Osteoblast (primary cell): ENCODE results near the gene TM2D1. TPM values are rescaled to one million over a fixed set of nuclear protein-coding genes. Genes with fewer than 3 reads are reported as not detected.
"Not testable (repeated sequence)": the region's sequence is repeated elsewhere in the genome, so short reads cannot be mapped to it uniquely, and the experiment has no call there.

Experiments
- DNase-seq: peaks from one replicate; pipeline ENCODE4 v3.0.0; 2011; ENCODE audit warnings: low spot score, mixed read lengths; ENCODE audit not compliant: insufficient read length; ENCODE audit errors: missing footprints
- H2AFZ ChIP-seq: 2 replicates; pipeline ENCODE4 v1.6.0; 2011; ENCODE audit warnings: mild to moderate bottlenecking, low read length
- H3K27ac ChIP-seq: 2 replicates; pipeline ENCODE4 v1.5.1; 2011; ENCODE audit warnings: mild to moderate bottlenecking, low read depth, low read length, moderate library complexity
- H3K27me3 ChIP-seq: 2 replicates; pipeline ENCODE4 v1.6.0; 2012; ENCODE audit warnings: mild to moderate bottlenecking, control low read depth, inconsistent platforms, low read length, moderate library complexity; ENCODE audit not compliant: insufficient read depth
- H3K36me3 ChIP-seq: 2 replicates; pipeline ENCODE4 v1.5.1; 2011; ENCODE audit warnings: mild to moderate bottlenecking, low read length, control low read depth, moderate library complexity; ENCODE audit not compliant: insufficient read depth
- H3K4me1 ChIP-seq: 2 replicates; pipeline ENCODE4 v1.5.1; 2011; ENCODE audit warnings: mild to moderate bottlenecking, low read length, control low read depth, moderate library complexity; ENCODE audit not compliant: insufficient read depth
- H3K4me2 ChIP-seq: 2 replicates; pipeline ENCODE4 v1.6.0; 2011; ENCODE audit warnings: mild to moderate bottlenecking, low read length; ENCODE audit not compliant: insufficient read depth
- H3K4me3 ChIP-seq: fragments of 200-600 bp; sonication (generic); 3 replicates; pipeline ENCODE4 v1.5.1; 2012; ENCODE audit warnings: mild to moderate bottlenecking, low read length, inconsistent platforms; ENCODE audit not compliant: insufficient read depth
- H3K79me2 ChIP-seq: 2 replicates; pipeline ENCODE4 v1.6.0; 2012; ENCODE audit warnings: mild to moderate bottlenecking, low read length, control low read depth, inconsistent platforms; ENCODE audit not compliant: insufficient read depth
- H3K9me3 ChIP-seq: 2 replicates; pipeline ENCODE4 v1.5.1; 2011; ENCODE audit warnings: low read depth, low read length, control low read depth
- H4K20me1 ChIP-seq: 2 replicates; pipeline ENCODE4 v1.6.0; 2012; ENCODE audit warnings: mild to moderate bottlenecking, low read length, control low read depth; ENCODE audit not compliant: insufficient read depth
- total RNA-seq: library from RNA; depleted of rRNA; stranded (reverse); fragments of >200 nt; gene quantifications from 2 replicates; pipeline ENCODE4 v1.2.3, GENCODE V29; 2012
- TF ChIP-seq, protein P1 (sequence below): IDR thresholded peaks from 2 replicates; pipeline ENCODE4 v1.5.1; 2011; ENCODE audit warnings: mild to moderate bottlenecking, low read depth, low read length, moderate library complexity; ENCODE audit errors: extremely low read depth

The TM2D1 gene
- total RNA-seq, 1 donor = 40.2 TPM

- no peak overlapping the region for H2AFZ ChIP-seq
- no peaks in the 10 kb centered on the region for H3K36me3 ChIP-seq
- no peaks in the 10 kb centered on the region for H3K27me3 ChIP-seq
- DNase-seq = no peak
- no peaks in the 10 kb centered on the region for H3K9me3 ChIP-seq
- no peaks in the 10 kb centered on the region for H4K20me1 ChIP-seq
- TF ChIP-seq, protein P1, sequence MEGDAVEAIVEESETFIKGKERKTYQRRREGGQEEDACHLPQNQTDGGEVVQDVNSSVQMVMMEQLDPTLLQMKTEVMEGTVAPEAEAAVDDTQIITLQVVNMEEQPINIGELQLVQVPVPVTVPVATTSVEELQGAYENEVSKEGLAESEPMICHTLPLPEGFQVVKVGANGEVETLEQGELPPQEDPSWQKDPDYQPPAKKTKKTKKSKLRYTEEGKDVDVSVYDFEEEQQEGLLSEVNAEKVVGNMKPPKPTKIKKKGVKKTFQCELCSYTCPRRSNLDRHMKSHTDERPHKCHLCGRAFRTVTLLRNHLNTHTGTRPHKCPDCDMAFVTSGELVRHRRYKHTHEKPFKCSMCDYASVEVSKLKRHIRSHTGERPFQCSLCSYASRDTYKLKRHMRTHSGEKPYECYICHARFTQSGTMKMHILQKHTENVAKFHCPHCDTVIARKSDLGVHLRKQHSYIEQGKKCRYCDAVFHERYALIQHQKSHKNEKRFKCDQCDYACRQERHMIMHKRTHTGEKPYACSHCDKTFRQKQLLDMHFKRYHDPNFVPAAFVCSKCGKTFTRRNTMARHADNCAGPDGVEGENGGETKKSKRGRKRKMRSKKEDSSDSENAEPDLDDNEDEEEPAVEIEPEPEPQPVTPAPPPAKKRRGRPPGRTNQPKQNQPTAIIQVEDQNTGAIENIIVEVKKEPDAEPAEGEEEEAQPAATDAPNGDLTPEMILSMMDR = no peak
- no peak overlapping the region for H3K27ac ChIP-seq
- H3K4me3 ChIP-seq = no peak overlapping the region
- no peaks in the 10 kb centered on the region for H3K79me2 ChIP-seq
- H3K4me1 ChIP-seq = no peaks in the 10 kb centered on the region
- no peak overlapping the region for H3K4me2 ChIP-seq
These were observed 7.8 kb upstream of the TM2D1 start for GRCh38 chr1:61732726-61733125.

GRCh38 chr1:61730679-61731078 lies 5.7 kb upstream of the TM2D1 start:
- not testable (repeated sequence) for H3K4me3 ChIP-seq, H4K20me1 ChIP-seq, H3K4me2 ChIP-seq, H3K27ac ChIP-seq, H3K9me3 ChIP-seq, H3K36me3 ChIP-seq, H3K4me1 ChIP-seq, H2AFZ ChIP-seq, H3K27me3 ChIP-seq, H3K79me2 ChIP-seq, DNase-seq

- TF ChIP-seq, protein P1 = no peak
- no peak overlapping the region for H3K4me3 ChIP-seq
These were observed 2.6 kb upstream of the TM2D1 start for GRCh38 chr1:61727544-61727943.

GRCh38 chr1:61724506-61724812 lies 482 bp downstream of the TM2D1 start:
- Histone ChIP-seq H3K4me2 (peak overlapping the region; percentile 92), H3K4me1 (peaks cover 10% of the 10 kb centered on the region), H4K20me1 (no peaks in the 10 kb centered on the region), H3K4me3 (peak overlapping the region; percentile 92), H3K27ac (peak overlapping the region; percentile 94), H2AFZ (peak overlapping the region; percentile 96), H3K27me3 (no peaks in the 10 kb centered on the region), H3K79me2 (peaks cover 40% of the 10 kb centered on the region), H3K36me3 (peaks cover 3% of the 10 kb centered on the region), H3K9me3 (no peaks in the 10 kb centered on the region)
- TF ChIP-seq, protein P1 = no peak
- peak; percentile 68 for DNase-seq

More at GRCh38 chr1:61727544-61727943, 2.6 kb upstream of the TM2D1 start:
- DNase-seq = no peak
- H3K79me2 ChIP-seq = peaks cover 26% of the 10 kb centered on the region
- H3K4me1 ChIP-seq = peaks cover 10% of the 10 kb centered on the region
- H2AFZ ChIP-seq = no peak overlapping the region
- H3K4me2 ChIP-seq = no peak overlapping the region
- H3K9me3 ChIP-seq = no peaks in the 10 kb centered on the region
- H3K36me3 ChIP-seq = no peaks in the 10 kb centered on the region
- H3K27me3 ChIP-seq = no peaks in the 10 kb centered on the region
- no peak overlapping the region for H3K27ac ChIP-seq
- H4K20me1 ChIP-seq = no peaks in the 10 kb centered on the region

GRCh38 chr1:61718996-61719663 lies 5.8 kb downstream of the TM2D1 start:
- H3K79me2 ChIP-seq = peaks cover 66% of the 10 kb centered on the region
- DNase-seq, H3K4me3 ChIP-seq, H3K27ac ChIP-seq, H3K4me2 ChIP-seq, H2AFZ ChIP-seq, H3K27me3 ChIP-seq, H3K4me1 ChIP-seq, H3K9me3 ChIP-seq, H4K20me1 ChIP-seq: not testable (repeated sequence)
- peaks cover 13% of the 10 kb centered on the region for H3K36me3 ChIP-seq
